ENCODE measurements around the gene GSTM2.
"Not testable (repeated sequence)": the region's sequence is repeated elsewhere in the genome, so short reads cannot be mapped to it uniquely, and the experiment has no call there.

Gene GSTM2

DNA sequence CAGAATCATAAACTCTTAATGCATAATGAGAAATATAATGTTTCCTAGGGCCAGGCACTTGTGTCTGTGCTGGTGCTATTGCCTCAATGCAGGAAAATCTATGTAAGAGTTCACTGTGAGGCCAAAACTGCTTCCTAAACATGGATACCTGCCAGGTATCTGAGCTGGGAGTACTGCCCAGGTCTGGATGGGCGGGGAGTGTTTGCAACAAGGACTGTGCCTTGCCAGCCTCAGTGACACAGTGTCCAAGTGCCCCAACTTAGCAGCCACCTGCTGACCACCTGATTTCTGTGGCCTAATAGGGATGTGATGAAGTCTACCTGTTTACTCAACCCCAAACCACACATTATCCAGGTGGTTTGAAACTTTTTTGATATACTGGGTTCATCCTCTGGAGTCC, 17.5 kb downstream of the GSTM2 start:
- not testable (repeated sequence) for DNase-seq

DNA sequence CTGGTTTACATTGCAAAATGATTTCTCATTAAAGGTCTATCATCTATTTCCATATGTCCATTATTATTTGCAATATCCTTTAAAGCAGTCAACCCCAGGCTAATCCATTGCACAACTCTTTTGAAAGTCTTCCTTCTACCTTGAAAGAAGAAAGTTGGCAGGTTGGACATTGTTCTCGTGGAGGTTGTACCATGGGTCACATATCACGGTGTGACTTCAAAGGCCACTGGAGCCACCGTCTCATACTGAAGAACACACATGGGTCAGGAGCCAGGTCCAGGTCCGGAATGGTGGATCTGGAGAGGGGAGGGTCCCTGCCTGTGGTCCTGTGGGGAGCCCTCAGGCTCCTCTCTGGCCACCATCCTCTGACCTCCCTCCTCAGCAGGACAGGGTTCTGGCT, 18.0 kb downstream of the GSTM2 start:
- not testable (repeated sequence) for DNase-seq

DNA sequence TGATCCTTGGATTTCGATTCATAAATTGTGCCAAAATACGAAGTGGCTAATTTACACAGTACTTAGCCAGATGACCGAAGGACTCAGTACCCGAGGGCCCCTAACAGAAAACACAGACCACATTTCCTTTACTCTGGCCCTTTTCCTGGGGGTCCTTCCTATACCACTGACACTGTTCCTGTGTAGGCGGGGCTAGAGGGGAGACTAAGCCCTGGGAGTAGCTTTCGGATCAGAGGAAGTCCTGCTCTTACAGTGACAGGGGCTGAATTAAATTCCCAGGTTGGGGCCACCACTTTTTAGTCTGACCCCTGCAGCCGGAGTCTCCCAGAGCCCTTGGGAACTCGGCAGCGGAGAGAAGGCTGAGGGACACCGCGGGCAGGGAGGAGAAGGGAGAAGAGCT, 19.3 kb downstream of the GSTM2 start:
- not testable (repeated sequence) for DNase-seq

DNA sequence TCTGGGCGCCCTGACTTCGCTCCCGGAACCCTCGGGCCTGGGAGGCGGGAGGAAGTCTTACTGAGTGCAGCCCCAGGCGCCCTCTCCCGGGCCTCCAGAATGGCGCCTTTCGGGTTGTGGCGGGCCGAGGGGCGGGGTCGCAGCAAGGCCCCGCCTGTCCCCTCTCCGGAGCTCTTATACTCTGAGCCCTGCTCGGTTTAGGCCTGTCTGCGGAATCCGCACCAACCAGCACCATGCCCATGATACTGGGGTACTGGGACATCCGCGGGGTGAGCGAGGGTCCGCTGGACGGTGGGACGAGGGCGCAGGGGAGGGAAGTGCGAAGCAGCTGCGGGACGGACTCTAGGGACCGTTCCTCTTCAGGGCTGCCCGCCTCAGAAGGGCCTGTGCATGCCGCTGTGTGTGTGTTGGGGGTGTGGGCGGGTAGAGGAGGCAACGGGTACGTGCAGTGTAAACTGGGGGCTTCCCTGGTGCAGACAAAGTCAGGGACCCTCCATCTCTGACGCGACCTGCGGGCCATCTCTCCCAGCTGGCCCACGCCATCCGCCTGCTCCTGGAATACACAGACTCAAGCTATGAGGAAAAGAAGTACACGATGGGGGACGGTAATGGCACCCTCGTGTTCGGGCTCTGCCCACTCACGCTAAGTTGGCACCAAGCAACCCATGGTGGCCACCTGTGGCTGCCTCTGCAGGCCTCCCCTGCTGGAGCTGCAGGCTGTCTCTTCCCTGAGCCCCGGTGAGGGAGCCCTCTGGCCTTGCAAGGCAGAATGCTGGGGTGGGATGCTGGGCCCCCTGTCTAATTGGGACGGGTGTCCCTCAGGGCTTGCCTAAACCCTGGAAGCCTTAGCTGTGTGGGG, 20.0 kb downstream of the GSTM2 start, which contains the start of gene GSTM1:
TSS of gene GSTM1 (plus strand) at position 177 of the 859 bp plus-strand sequence. CDS start at position 234, 57 bp downstream.
- DNase-seq = peak; percentile 40

DNA sequence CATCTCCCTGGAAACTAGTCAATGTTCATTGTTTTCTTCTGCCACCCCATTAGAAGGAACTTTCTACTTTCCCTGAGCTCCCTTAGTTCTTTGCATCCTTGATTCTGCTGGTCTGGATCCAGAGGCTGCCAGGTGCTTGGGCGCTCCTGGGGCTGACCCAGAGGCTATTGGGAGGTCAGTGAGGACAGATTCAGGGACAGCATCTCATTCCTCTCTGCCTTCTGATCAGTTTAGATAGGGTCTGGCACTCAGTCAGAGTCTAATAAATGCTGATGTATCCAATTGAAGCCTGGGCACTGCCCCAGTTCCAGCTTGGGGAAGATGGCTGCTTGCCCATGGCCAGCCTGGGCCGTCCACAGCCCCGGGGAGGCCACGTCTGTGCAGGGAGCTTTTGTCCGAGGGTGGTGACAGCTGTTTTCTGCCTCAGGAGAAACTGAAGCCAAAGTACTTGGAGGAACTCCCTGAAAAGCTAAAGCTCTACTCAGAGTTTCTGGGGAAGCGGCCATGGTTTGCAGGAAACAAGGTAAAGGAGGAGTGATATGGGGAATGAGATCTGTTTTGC, 22.1 kb downstream of the GSTM2 start:
- no peak for DNase-seq

DNA sequence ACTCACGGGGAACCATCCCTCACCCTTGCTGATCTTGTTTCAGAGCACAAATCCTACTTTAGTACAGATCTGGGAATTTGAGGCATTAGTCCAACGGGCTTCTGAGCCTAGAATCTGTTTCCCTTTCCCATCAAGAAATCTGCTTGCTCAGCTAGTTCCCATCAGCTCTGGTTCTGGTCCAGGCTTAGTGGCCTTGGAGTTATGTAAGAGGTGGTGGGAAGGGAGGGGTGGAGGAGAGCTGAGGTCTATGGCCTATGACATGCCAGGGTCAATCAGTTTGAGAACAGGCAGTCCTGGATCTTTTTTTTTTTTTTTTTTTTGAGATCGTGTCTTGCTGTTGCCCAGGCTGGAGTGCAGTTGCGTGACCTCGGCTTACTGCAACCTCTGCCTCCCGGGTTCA, 23.9 kb downstream of the GSTM2 start:
- DNase-seq = no peak

DNA sequence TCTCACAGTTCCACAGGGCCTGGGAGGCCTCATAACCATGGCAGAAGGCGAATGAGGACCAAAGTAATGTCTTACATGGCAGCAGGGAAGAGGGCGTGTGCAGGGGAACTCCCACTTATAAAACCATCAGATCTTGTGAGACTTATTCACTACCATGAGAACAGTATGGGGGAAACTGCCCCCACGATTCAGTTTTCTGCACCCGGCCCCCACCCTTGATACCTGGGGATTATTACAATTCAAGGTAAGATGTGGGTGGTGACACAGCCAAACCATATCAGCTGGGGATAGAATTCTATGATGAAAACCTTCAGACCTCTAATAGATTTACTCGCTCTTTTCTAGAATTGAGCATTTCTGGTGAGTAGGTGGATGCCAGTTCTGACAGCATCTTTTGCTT, 26.5 kb downstream of the GSTM2 start:
- DNase-seq = not testable (repeated sequence)

DNA sequence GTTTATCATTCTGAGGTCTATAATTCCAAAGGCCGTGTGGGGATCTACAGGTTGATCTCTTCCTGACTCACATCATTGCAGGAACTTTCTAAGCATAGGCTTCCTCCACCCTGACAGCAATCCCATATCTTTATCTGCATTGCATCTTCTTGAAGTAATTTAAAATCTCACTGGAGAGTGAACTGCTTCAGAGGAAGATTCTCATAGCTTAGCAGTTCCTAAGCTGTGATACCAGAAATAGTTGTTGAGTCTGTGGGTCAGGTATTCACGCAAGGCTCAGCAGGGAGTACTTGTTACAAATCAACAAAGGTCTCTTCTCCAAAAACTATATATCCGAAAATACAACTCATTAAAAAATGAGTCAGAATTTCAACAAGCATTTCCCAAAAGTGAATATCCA, 27.3 kb downstream of the GSTM2 start:
- not testable (repeated sequence) for DNase-seq

DNA sequence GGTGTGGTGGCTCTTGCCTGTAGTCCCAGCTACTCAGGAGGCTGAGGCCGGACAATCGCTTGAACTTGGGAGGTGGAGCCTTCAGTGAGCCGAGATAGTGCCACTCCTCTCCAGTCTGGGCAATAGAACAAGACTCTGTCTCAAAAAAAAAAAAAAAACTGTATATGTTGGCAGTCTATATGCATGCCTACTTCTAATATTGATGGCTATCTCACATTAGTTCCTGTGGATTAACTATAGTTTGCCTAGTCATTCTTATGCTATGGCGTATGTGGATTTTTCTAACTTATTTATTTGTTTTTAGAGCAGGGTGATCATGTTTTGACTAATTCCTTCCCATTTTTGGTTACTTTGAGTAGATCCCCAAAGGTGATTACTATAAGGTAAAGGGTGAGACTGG, 29.2 kb downstream of the GSTM2 start:
- DNase-seq = no peak

DNA sequence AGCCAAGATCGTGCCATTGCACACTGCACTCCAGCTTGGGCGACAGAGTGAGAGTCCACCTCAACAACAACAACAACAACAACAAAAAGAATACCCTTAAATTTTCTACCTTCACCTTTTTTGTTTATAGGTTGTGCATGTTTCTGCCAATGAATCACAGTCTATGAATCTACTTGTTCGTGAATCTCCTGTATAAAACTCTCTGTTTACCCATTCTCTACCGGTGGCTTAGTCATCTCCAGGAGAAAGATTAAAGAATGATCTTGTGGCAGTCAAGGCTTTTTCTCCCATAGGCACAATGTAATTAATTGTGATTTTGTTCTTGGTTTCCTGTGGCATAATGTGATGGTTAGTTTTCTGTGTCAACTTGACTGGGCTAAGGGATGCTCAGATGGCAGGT, 30.0 kb downstream of the GSTM2 start:
- DNase-seq = not testable (repeated sequence)

DNA sequence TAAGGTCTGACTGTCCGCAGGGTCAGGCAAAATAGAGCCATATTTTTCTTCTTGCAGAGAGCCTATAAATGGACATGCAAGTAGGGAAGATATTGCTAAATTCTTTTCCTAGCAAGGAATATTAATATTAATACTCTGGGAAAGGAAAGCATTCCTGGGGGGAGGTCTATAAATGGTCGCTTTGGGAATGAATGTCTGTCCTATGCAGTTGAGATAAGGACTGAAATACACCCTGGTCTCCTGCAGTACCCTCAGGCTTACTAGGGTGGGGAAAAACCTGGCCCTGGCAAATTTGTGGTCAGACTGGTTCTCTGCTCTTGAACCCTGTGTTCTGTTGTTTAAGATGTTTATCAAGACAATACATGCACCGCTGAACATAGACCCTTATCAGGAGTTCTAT, 35.1 kb downstream of the GSTM2 start:
- DNase-seq = not testable (repeated sequence)

DNA sequence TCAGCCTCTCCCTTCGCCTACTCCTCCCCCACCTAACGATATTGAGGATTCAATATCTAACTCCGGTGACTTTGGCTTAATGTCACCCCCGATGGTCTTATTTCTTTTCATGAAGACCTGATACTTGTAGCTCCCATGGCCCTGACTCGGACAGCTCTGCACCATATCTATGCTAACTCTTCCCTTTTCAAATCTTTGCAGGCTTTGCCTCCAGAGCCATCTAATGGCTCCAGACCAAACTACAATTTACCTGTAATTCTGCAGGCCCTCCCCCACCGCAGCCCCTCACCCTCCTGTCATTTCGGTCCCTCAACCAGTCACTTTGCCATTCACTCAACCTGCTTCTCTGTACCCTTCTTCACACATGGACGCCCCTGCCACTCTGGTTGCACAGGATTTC, 36.3 kb downstream of the GSTM2 start:
- DNase-seq = no peak

DNA sequence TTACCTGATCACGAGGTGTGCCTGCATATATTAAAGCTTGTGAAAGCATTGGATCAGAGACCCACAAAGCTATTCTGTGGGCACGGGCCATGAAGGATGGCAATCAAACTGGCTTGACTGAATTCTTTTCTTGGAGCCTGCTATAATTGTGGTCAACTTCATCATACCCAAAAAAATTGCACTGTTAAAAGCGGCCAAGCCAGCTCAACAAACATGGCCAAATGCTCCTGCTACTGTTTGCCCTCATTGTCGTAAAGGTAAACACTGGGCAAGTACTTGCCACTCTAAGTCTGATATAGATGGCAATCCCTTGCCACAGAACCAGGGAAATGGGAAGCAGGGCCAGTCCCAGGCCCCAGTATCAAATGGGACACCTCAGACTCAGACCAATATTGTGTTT, 37.6 kb downstream of the GSTM2 start:
- DNase-seq = no peak

DNA sequence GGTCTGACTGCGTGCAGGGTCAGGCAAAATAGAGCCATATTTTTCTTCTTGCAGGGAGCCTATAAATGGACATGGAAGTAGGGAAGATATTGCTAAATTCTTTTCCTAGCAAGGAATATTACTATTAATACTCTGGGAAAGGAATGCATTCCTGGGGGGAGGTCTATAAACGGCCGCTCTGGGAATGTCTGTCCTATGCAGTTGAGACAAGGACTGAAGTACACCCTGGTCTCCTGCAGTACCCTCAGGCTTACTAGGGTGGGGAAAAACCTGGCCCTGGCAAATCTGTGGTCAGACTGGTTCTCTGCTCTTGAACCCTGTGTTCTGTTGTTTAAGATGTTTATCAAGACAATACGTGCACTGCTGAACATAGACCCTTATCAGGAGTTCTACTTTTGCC, 41.1 kb downstream of the GSTM2 start:
- not testable (repeated sequence) for DNase-seq

DNA sequence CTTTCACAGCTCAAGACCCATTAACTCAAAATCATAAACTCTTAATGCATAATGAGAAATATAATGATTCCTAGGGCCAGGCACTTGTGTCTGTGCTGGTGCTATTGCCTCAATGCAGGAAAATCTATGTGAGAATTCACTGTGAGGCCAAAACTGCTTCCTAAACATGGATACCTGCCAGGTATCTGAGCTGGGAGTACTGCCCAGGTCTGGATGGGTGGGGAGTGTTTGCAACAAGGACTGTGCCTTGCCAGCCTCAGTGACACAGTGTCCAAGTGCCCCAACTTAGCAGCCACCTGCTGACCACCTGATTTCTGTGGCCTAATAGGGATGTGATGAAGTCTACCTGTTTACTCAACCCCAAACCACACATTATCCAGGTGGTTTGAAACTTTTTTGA, 42.0 kb downstream of the GSTM2 start:
- DNase-seq = not testable (repeated sequence)

DNA sequence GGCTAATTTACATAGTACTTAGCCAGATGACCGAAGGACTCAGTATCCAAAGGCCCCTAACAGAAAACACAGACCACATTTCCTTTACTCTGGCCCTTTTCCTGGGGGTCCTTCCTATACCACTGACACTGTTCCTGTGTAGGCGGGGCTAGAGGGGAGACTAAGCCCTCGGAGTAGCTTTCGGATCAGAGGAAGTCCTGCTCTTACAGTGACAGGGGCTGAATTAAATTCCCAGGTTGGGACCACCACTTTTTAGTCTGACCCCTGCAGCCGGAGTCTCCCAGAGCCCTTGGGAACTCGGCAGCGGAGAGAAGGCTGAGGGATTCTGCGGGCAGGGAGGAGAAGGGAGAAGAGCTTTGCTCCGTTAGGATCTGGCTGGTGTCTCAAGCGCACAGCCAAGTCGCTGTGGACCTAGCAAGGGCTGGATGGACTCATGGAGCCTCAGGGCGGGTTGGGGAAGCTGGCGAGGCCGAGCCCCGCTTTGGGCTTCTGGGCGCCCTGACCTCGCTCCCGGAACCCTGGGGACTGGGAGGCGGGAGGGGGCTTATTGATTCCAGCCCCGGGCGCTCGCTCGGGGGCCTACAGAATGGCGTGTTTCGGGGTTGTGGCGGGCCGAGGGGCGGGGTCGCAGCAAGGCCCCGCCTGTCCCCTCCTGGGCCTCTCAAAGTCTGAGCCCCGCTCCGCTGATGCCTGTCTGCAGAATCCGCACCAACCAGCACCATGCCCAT, 43.9 kb downstream of the GSTM2 start, which contains the start of gene GSTM5:
TSS of gene GSTM5 (plus strand) at position 659 of the 728 bp plus-strand sequence. CDS start at position 721, 62 bp downstream.
- not testable (repeated sequence) for DNase-seq

DNA sequence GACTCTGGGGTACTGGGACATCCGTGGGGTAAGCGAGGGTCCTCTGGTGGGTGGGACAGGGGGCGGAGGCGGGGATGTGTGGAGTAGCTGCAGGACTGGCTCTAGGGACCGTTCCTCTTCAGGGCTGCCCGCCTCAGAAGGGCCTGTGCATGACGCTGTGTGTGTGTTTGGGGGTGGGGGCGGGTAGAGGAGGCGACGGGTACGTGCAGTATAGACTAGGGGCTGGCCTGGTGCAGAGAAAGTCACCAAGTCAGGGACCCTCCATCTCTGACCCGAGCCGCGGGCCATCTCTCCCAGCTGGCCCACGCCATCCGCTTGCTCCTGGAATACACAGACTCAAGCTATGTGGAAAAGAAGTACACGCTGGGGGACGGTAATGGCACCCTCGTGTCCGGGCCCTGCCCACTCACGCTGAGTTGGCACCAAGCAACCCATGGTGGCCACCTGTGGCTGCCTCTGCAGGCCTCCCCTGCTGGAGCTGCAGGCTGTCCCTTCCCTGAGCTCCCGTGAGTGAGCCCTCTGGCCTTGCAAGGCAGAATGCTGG, 44.5 kb downstream of the GSTM2 start:
- no peak for DNase-seq

DNA sequence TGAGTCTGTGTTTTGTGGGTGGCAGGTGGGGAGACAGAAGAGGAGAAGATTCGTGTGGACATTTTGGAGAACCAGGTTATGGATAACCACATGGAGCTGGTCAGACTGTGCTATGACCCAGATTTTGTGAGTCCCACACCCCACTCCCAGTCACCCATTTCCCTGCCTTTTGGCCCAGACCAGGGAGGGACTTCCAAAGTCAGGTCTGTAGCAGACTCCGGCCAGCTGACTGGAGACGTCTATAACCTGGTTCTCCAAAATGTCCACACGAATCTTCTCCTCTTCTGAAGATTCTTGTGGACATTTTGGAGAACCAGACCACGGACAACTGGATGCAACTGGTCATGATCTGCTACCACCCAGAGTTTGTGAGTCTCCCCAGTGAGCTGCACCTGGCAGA, 45.8 kb downstream of the GSTM2 start:
- no peak for DNase-seq

DNA sequence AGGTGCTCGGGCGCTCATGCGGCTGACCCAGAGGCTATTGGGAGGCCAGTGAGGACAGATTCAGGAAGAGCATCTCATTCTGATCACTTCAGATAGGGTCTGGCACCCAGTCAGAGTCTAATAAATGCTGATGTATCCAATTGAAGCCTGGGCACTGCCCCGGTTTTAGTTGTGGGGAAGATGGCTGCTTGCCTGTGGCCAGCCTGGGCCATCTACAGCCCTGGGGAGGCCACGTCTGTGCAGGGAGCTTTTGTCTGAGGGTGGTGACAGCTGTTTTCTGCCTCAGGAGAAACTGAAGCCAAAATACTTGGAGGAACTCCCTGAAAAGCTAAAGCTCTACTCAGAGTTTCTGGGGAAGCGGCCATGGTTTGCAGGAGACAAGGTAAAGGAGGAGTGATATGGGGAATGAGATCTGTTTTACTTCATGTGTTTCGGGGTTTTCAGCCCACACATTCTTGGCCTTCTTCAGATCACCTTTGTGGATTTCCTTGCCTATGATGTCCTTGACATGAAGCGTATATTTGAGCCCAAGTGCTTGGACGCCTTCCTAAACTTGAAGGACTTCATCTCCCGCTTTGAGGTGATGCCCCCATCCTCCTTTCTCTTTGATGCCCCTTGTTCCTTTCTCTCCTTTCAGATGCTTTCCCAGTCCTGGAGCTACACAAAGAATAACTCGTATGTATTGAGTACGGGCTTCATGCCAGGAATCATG, 47.0 kb downstream of the GSTM2 start:
- no peak for DNase-seq

DNA sequence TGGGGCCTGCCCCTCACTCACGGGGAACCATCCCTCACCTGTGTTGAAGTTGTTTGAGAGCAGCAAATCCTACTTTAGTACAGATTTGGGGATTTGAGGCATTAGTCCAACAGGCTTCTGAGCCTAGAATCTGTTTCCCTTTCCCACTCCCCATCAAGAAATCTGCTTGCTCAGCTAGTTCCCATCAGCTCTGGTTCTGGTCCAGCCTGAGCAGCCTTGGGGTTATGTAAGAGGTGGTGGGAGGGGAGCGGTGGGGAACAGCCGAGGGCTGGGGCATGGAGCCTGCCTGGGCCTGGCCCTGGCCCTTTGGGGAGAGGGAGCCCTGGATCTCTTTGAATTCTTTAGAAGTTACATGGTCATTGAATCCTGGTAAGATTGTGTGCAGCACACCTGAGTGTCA, 48.3 kb downstream of the GSTM2 start:
- DNase-seq = no peak

DNA sequence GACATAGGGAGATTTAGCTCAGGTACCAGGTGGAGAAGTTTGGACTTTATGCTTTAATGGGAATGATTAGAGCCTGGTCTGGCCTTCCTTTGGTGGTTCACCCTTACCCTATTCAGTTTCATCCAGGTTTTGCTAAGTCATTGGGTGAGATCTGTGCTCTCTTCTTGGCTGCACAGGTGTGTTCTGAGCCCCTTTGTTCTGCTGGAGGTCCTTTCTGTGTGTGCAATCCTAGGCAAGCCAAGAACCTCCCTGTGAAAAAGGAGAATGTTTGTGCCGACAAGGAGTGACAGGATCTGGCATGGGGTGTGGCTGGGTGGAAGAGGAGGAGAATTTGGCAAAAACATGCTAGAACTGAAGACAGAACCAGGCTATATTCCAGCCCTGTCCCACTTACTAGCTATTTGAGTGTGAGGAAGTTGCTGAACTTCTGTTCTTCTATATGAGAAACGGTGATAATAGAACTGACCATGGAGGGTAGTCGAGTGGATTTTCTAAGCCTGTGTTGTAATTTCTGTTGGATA, 48.8 kb downstream of the GSTM2 start:
- DNase-seq = no peak

DNA sequence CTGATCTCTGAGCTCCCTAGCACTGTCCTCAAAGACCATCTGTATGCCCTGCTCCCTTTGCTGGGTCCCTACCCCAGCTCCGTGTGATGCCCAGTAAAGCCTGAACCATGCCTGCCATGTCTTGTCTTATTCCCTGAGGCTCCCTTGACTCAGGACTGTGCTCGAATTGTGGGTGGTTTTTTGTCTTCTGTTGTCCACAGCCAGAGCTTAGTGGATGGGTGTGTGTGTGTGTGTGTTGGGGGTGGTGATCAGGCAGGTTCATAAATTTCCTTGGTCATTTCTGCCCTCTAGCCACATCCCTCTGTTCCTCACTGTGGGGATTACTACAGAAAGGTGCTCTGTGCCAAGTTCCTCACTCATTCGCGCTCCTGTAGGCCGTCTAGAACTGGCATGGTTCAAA, 49.9 kb downstream of the GSTM2 start:
- no peak for DNase-seq

Data from DMS79 (cell line).